GM21576 (cell line): ENCODE results near the gene SEC14L2.

Source experiments
- ATAC-seq: cut with Tn5 transposase; IDR thresholded peaks from one replicate; pipeline ENCODE4 v1.9.1; 2021; ENCODE audit warnings: mild to moderate bottlenecking, moderate library complexity; ENCODE audit not compliant: unreplicated experiment

SEC14L2 gene

GRCh38 chr22:30404307-30404706 is 7.5 kb downstream of the SEC14L2 start:
- ATAC-seq, result no peak

GRCh38 chr22:30405731-30406130 is 8.9 kb downstream of the SEC14L2 start:
- no peak for ATAC-seq

GRCh38 chr22:30406400-30406799 is 9.6 kb downstream of the SEC14L2 start:
- no peak for ATAC-seq

GRCh38 chr22:30408388-30409102 is 11.7 kb downstream of the SEC14L2 start:
- no peak for ATAC-seq

GRCh38 chr22:30411780-30412179 is 15.0 kb downstream of the SEC14L2 start:
- ATAC-seq, result no peak

GRCh38 chr22:30413001-30413400 is 16.2 kb downstream of the SEC14L2 start:
- no peak for ATAC-seq

GRCh38 chr22:30413745-30414524 is 17.1 kb downstream of the SEC14L2 start:
- no peak for ATAC-seq

- ATAC-seq, result no peak
These were observed 17.8 kb downstream of the SEC14L2 start for GRCh38 chr22:30414525-30415047.

GRCh38 chr22:30416403-30416802 is 19.6 kb downstream of the SEC14L2 start:
- ATAC-seq, result no peak

- ATAC-seq, result no peak
These were observed 20.0 kb downstream of the SEC14L2 start for GRCh38 chr22:30416837-30417236.

GRCh38 chr22:30420347-30421125 is 23.7 kb downstream of the SEC14L2 start:
- ATAC-seq, result no peak

- no peak for ATAC-seq
These were observed 25.1 kb downstream of the SEC14L2 start for GRCh38 chr22:30421695-30422480.

GRCh38 chr22:30422481-30423300 is 25.9 kb downstream of the SEC14L2 start:
- no peak for ATAC-seq

GRCh38 chr22:30423301-30423958 is 26.6 kb downstream of the SEC14L2 start:
- peak; percentile 15 for ATAC-seq

- ATAC-seq, result peak; percentile 86
These were observed 27.2 kb downstream of the SEC14L2 start for GRCh38 chr22:30423959-30424533.

GRCh38 chr22:30424534-30425326 is 27.9 kb downstream of the SEC14L2 start:
- ATAC-seq, result no peak

GRCh38 chr22:30425327-30425615 is 28.5 kb downstream of the SEC14L2 start:
- ATAC-seq, result no peak
